Vagina (tissue), 2 donors: ENCODE results near the gene CHRNA4. TPM values are rescaled to one million over a fixed set of nuclear protein-coding genes. Genes with fewer than 3 reads are reported as not detected.

Source experiments
- DNase-seq, 2 donors: peaks; one replicate each; pipeline ENCODE4 v3.0.0-alpha.2; 2017; ENCODE audit errors: extremely low spot score in 2 of 2
- H3K27ac ChIP-seq: fragments of 200-600 bp; sonication (generic); one replicate; pipeline ENCODE4 v1.5.1; 2019
- H3K27me3 ChIP-seq: fragments of 200-600 bp; sonication (generic); one replicate; pipeline ENCODE4 v1.5.1; 2019
- H3K36me3 ChIP-seq, 2 donors: fragments of 200-600 bp; sonication (generic); one replicate each; pipeline ENCODE4 v1.5.1; 2017 to 2019
- H3K4me1 ChIP-seq: fragments of 200-600 bp; sonication (generic); one replicate; pipeline ENCODE4 v1.5.1; 2019
- H3K4me3 ChIP-seq, 2 donors: fragments of 200-600 bp; sonication (generic); 1 replicate in 1 of 2; 2 replicates in 1 of 2; pipeline ENCODE4 v1.5.1; 2016 to 2019
- H3K9me3 ChIP-seq: fragments of 200-600 bp; sonication (generic); one replicate; pipeline ENCODE4 v1.5.1; 2019
- POLR2A ChIP-seq, 2 donors: fragments of 450-650 bp; IDR thresholded peaks; one replicate each; pipeline ENCODE4 v1.6.1; 2017; ENCODE audit warnings: antibody characterized with exemption in 2 of 2, mild to moderate bottlenecking in 2 of 2, moderate library complexity in 2 of 2
- POLR2AphosphoS5 ChIP-seq, 2 donors: sonication (generic); formaldehyde crosslinking; IDR thresholded peaks; one replicate each; pipeline ENCODE4 v1.9.0; 2017; ENCODE audit warnings: antibody characterized with exemption in 2 of 2, mild to moderate bottlenecking in 2 of 2, low read depth in 1 of 2; ENCODE audit not compliant: insufficient read depth in 1 of 2
- intact Hi-C: fragments of 100-400 bp; cut with DNase I; formaldehyde crosslinking; loops from one replicate; pipeline ENCODE4 v1.15.1; 2023
- total RNA-seq: library from RNA; depleted of rRNA; stranded (reverse); fragments of >200 nt; gene quantifications from one replicate; pipeline ENCODE4 v1.2.3, GENCODE V29; 2016
- TF ChIP-seq, protein P1 (sequence below), 3 experiments: fragments of 450-650 bp in 2 of 3; fragments of 200-600 bp in 1 of 3; sonication (generic) in 1 of 3; IDR thresholded peaks; one replicate each; pipeline ENCODE4 v1.5.1; 2017 to 2019; ENCODE audit warnings: antibody characterized with exemption in 3 of 3, mild to moderate bottlenecking in 2 of 3, moderate library complexity in 2 of 3

Gene CHRNA4
- total RNA-seq, 1 donor from 2014 or later, result 0.25 TPM

DNA sequence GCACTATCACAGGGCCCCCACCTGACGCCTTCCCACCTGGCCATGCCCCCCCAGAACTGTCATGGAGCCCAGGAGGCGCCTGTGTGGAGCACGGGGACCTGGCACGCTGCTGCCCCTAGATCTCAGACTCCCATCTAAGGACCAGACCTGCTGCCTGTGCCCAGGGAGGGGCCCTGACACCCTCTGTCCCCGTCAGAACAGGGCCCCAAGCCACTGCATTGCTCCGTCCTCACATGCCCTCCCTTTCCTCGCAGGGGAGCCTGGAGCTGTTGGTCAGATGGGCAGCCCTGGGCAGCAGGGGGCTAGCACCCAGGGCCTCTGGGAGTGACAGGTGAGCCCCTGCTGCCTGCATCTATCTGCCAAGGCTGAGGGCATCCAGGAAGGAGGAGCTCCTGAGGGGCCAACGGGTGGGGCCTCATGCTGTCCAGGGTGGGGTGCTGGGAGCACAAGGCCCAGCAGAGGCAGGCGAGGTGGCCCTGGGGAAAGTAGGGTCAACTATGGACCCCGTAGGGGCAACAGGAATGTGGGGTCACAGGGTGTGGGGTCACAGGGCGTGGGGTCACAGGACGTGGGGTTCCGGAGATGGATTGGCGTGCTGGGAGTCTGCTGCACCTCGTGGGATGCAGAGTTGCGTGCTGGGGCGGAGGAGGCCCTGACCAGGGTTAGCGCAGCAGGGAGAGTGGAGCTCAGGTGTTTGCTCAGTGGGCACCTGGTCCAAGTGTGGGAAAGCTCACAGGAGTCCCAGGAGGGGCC lies 31.6 kb downstream of the CHRNA4 start:
- DNase-seq, result no peak
- TF ChIP-seq, protein P1, sequence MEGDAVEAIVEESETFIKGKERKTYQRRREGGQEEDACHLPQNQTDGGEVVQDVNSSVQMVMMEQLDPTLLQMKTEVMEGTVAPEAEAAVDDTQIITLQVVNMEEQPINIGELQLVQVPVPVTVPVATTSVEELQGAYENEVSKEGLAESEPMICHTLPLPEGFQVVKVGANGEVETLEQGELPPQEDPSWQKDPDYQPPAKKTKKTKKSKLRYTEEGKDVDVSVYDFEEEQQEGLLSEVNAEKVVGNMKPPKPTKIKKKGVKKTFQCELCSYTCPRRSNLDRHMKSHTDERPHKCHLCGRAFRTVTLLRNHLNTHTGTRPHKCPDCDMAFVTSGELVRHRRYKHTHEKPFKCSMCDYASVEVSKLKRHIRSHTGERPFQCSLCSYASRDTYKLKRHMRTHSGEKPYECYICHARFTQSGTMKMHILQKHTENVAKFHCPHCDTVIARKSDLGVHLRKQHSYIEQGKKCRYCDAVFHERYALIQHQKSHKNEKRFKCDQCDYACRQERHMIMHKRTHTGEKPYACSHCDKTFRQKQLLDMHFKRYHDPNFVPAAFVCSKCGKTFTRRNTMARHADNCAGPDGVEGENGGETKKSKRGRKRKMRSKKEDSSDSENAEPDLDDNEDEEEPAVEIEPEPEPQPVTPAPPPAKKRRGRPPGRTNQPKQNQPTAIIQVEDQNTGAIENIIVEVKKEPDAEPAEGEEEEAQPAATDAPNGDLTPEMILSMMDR (IDR thresholded peaks at IDR 0.05), result no peak
- TF ChIP-seq POLR2AphosphoS5 (IDR thresholded peaks at IDR 0.05; ENCODE audit: insufficient read depth in 1 of 2, low read depth in 1 of 2), result no peak
- no peak for TF ChIP-seq POLR2A (IDR thresholded peaks at IDR 0.05)
- Histone ChIP-seq H3K4me1 (no peaks in the 10 kb centered on the region), H3K27ac (no peak overlapping the region), H3K4me3 (no peak overlapping the region), H3K9me3 (no peaks in the 10 kb centered on the region), H3K36me3 (no peaks in the 10 kb centered on the region), H3K27me3 (no peaks in the 10 kb centered on the region)
- intact Hi-C loops, result no loop called here

DNA sequence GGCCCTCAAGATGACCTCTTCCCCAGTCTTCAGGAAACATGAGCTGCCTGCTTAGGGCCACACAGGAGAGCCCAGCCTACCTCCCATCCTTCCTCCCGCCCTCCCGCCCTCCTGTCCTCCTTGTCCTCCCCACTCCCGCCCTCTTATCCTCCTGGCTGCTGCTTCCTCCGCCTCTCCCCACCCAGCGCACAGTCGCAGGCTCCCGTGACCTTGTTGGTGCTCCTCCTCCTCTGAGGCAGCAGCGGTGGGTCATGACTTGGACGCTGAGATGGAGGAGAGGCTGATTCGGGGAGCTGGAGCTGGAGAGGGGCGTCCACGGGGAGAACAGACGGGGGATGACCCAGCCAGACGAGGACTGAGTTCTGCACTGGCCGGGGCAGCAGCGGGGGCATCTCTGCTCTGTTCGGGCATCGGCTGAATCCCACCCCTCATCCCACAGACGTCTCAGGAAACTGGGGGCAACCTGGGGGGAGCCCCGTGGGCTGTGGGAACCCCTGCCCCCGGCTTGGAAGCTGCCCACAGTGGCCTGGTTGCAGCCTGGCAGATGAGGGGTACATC lies 32.4 kb downstream of the CHRNA4 start:
- DNase-seq, result no peak
- H3K27me3 ChIP-seq, result no peaks in the 10 kb centered on the region
- H3K36me3 ChIP-seq, result no peaks in the 10 kb centered on the region
- H3K4me3 ChIP-seq, result no peak overlapping the region
- H3K27ac ChIP-seq, result no peak overlapping the region
- TF ChIP-seq POLR2A (IDR thresholded peaks at IDR 0.05), result no peak
- no peak for TF ChIP-seq POLR2AphosphoS5 (IDR thresholded peaks at IDR 0.05; ENCODE audit: insufficient read depth in 1 of 2, low read depth in 1 of 2)
- TF ChIP-seq, protein P1 (IDR thresholded peaks at IDR 0.05), result no peak
- no peaks in the 10 kb centered on the region for H3K9me3 ChIP-seq
- H3K4me1 ChIP-seq, result no peaks in the 10 kb centered on the region
- intact Hi-C loops, result no loop called here

DNA sequence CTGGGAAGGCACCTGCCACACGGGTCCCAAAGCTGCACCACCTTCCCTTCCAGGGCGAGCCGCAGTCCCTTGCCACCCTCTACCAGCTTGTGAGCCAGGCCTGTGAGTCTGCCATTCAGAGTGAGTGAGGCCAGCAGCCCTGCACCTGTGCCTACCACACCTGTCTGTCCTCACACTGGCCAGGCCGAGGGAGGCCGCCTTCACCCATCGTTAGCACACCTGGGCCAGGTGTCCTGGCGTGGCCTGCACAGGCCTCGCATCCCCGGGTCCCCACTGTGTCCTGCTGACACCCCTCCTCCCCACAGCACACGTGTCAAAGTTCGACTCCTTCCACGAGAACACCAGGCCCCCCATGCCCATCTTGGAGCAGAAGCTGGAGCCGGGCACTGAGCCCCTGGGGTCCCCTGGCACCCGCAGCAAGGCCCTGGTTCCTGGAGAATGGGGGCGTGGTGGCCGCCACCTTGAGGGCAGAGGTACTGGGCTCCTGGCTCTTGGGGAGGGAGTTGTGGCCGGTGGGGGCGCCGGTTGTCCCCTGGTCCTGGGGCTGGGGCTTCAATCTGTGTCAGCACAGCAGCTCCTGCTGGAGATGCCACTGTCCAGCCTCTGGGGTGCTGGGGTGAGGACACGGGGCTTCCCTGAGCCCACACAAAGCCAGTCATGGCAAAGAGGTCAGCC lies 33.0 kb downstream of the CHRNA4 start:
- Histone ChIP-seq H3K27ac (no peak overlapping the region), H3K9me3 (no peaks in the 10 kb centered on the region), H3K36me3 (no peaks in the 10 kb centered on the region), H3K4me1 (no peaks in the 10 kb centered on the region), H3K27me3 (no peaks in the 10 kb centered on the region), H3K4me3 (no peak overlapping the region)
- intact Hi-C loops, result no loop called here
- DNase-seq, result no peak
- TF ChIP-seq, protein P1 (IDR thresholded peaks at IDR 0.05), result no peak
- TF ChIP-seq POLR2AphosphoS5 (IDR thresholded peaks at IDR 0.05; ENCODE audit: insufficient read depth in 1 of 2, low read depth in 1 of 2), result no peak
- no peak for TF ChIP-seq POLR2A (IDR thresholded peaks at IDR 0.05)

- H3K4me3 ChIP-seq, result no peak overlapping the region
- intact Hi-C loops, result no loop called here
- no peak for DNase-seq
- no peaks in the 10 kb centered on the region for H3K9me3 ChIP-seq
- no peak overlapping the region for H3K27ac ChIP-seq
- TF ChIP-seq, protein P1 (IDR thresholded peaks at IDR 0.05), result no peak
- TF ChIP-seq POLR2AphosphoS5 (IDR thresholded peaks at IDR 0.05; ENCODE audit: insufficient read depth in 1 of 2, low read depth in 1 of 2) (no peak), POLR2A (IDR thresholded peaks at IDR 0.05) (no peak)
- no peaks in the 10 kb centered on the region for H3K36me3 ChIP-seq
- H3K27me3 ChIP-seq, result no peaks in the 10 kb centered on the region
- H3K4me1 ChIP-seq, result no peaks in the 10 kb centered on the region
Measured at GRCh38 chr20:63327231-63327745, 33.9 kb downstream of the CHRNA4 start.
